NCI-H2029 treated with DMSO at 0.1 percent for 48 hours (cell line): Measurements from ENCODE around the gene CCDC32.

Source experiments
- DNase-seq: peaks from one replicate; lab custom pipeline; 2025; lab: John Stamatoyannopoulos, UW

Gene CCDC32

GRCh38 chr15:40511472-40512133, 53.2 kb downstream of the CCDC32 start:
- DNase-seq = no peak

GRCh38 chr15:40511093-40511471, 53.8 kb downstream of the CCDC32 start:
- DNase-seq = no peak

- no peak for DNase-seq
Measured at GRCh38 chr15:40510201-40510600, 54.6 kb downstream of the CCDC32 start.

- no peak for DNase-seq
Measured at GRCh38 chr15:40508216-40508615, 56.6 kb downstream of the CCDC32 start.

GRCh38 chr15:40506964-40507571, 57.8 kb downstream of the CCDC32 start:
- no peak for DNase-seq
